Spleen (tissue), 11 donors: ENCODE measurements around the gene ZNF513. TPM values are rescaled to one million over a fixed set of nuclear protein-coding genes. Genes with fewer than 3 reads are reported as not detected.

ENCODE experiments used
- DNase-seq: peaks from one replicate; pipeline ENCODE4 v3.0.0-alpha.2; 2020
- H3K27ac ChIP-seq, 8 donors: fragments of 200-600 bp; sonication (generic) in 7 of 8; 1 replicate in 4 of 8; 2 replicates in 4 of 8; pipeline versions ENCODE4 v1.5.0 to v1.8.0; 2016 to 2021; ENCODE audit warnings: inconsistent platforms in 4 of 8, mild to moderate bottlenecking in 4 of 8, moderate library complexity in 1 of 8
- H3K27me3 ChIP-seq, 7 donors: fragments of 200-600 bp; sonication (generic) in 6 of 7; replicated peaks in 1 of 7; 1 replicate in 4 of 7; 2 replicates in 3 of 7; pipeline versions ENCODE4 v1.5.0 to v1.8.0; 2016 to 2021; ENCODE audit warnings: inconsistent platforms in 3 of 7, mild to moderate bottlenecking in 1 of 7
- H3K36me3 ChIP-seq, 6 donors: fragments of 200-600 bp; sonication (generic) in 5 of 6; 1 replicate in 4 of 6; 2 replicates in 2 of 6; pipeline versions ENCODE4 v1.5.0 to v1.8.0; 2016 to 2021; ENCODE audit warnings: inconsistent platforms in 2 of 6
- H3K4me1 ChIP-seq, 6 donors: fragments of 200-600 bp; sonication (generic) in 5 of 6; 1 replicate in 3 of 6; 2 replicates in 3 of 6; pipeline versions ENCODE4 v1.5.0 to v1.8.0; 2016 to 2021; ENCODE audit warnings: inconsistent platforms in 3 of 6
- H3K4me3 ChIP-seq, 8 donors: fragments of 200-600 bp; sonication (generic) in 7 of 8; 1 replicate in 4 of 8; 2 replicates in 4 of 8; pipeline versions ENCODE4 v1.5.0 to v1.8.0; 2016 to 2021; ENCODE audit warnings: inconsistent platforms in 4 of 8, mild to moderate bottlenecking in 4 of 8, moderate library complexity in 2 of 8
- H3K9me3 ChIP-seq, 8 donors: fragments of 200-600 bp; sonication (generic) in 7 of 8; 1 replicate in 4 of 8; 2 replicates in 4 of 8; pipeline versions ENCODE4 v1.5.0 to v1.8.0; 2016 to 2021; ENCODE audit warnings: inconsistent platforms in 4 of 8
- CTCF ChIP-seq, 11 experiments: fragments of 200-600 bp in 7 of 11; fragments of 450-650 bp in 4 of 11; sonication (generic) in 4 of 11; IDR thresholded peaks in 8 of 11; conservative IDR thresholded peaks in 3 of 11; 1 replicate in 7 of 11; 2 replicates in 4 of 11; pipeline versions ENCODE4 v1.4.0 to v1.8.0; 2016 to 2021; ENCODE audit warnings: antibody characterized with exemption in 11 of 11, inconsistent platforms in 4 of 11, mild to moderate bottlenecking in 1 of 11
- POLR2A ChIP-seq, 3 donors: fragments of 450-650 bp; IDR thresholded peaks; one replicate each; pipeline ENCODE4 v1.5.1; 2017; ENCODE audit warnings: antibody characterized with exemption in 3 of 3, mild to moderate bottlenecking in 1 of 3
- POLR2AphosphoS5 ChIP-seq, 3 donors: sonication (generic); formaldehyde crosslinking; IDR thresholded peaks; one replicate each; pipeline ENCODE4 v1.5.1; 2017; ENCODE audit warnings: antibody characterized with exemption in 3 of 3
- WGBS, 5 donors: extraction: QIAGEN DNeasy Blood & Tissue Kit in 3 of 5; methylation state at CpG; one replicate each; pipeline versions ENCODE4 v1.1.5 to v1.1.7; 2013 to 2018; 5-methylcytosine and 5-hydroxymethylcytosine counted together
- intact Hi-C: fragments of 100-400 bp; cut with DNase I; formaldehyde crosslinking; loops from one replicate; pipeline ENCODE4 v1.15.0; 2023; ENCODE audit warnings: low total_unique reads
- polyA plus RNA-seq, 3 donors: library from polyadenylated mRNA; stranded (reverse); fragments of 200-250 nt; gene quantifications; one replicate each; pipeline ENCODE4 v1.2.1, GENCODE V29; 2013
- total RNA-seq, 7 donors: library from RNA; depleted of rRNA in 3 of 7; stranded (reverse); fragments of >200 nt in 3 of 7; fragmentation: NEBNext Ultra II Directional in 4 of 7; extraction: Animal tissue kit (Norgen Biotek cat#: 25700) in 4 of 7; gene quantifications; one replicate each; pipeline versions ENCODE4 v1.1.0 to v1.2.1, GENCODE V29; 2016 to 2021
- donor health status: healthy with polysubstance abuse.
- donor health status: DM: no; HTN: no; CAD: no; lungs with moderate emphysema.
- donor health status: DM: no; HTN: no; CAD: no.
- donor health status: Bipolar disorder and iron deficiency.
- donor health status: healthy.
- donor health status: DM: no; HTN: no; CAD: no.
- donor health status: DM: yes; HTN: yes; CAD: no.

ZNF513 gene
- total and polyA plus RNA-seq, 10 donors, result 13.6 to 29.0 (median 18.6) TPM

GRCh38 chr2:27350106-27350693, 30.3 kb downstream of the ZNF513 start:
- no peak for TF ChIP-seq CTCF (IDR thresholded peaks at IDR 0.05 in 8 of 11, conservative IDR thresholded peaks at IDR 0.05 in 3 of 11)
- TF ChIP-seq POLR2A (IDR thresholded peaks at IDR 0.05), result no peak
- TF ChIP-seq POLR2AphosphoS5 (IDR thresholded peaks at IDR 0.05), result no peak
- 80 to 94% (median 84%) methylated on average over 7 of the region's 7 CpGs for WGBS, 5 donors
- no peaks in the 10 kb centered on the region for H3K9me3 ChIP-seq
- H3K36me3 ChIP-seq, result peaks cover 0 to 39% (median 4%) of the 10 kb centered on the region in 6 donors
- DNase-seq, result no peak
- no peaks in the 10 kb centered on the region for H3K27me3 ChIP-seq
- peaks cover 13 to 77% (median 34%) of the 10 kb centered on the region in 6 donors for H3K4me1 ChIP-seq
- no peak overlapping the region for H3K4me3 ChIP-seq
- H3K27ac ChIP-seq, result no peak overlapping the region
- intact Hi-C loops, result no loop called here

GRCh38 chr2:27347641-27348040, 32.9 kb downstream of the ZNF513 start:
- no peak overlapping the region for H3K27ac ChIP-seq
- TF ChIP-seq POLR2AphosphoS5 (IDR thresholded peaks at IDR 0.05), result no peak
- TF ChIP-seq CTCF (IDR thresholded peaks at IDR 0.05 in 8 of 11, conservative IDR thresholded peaks at IDR 0.05 in 3 of 11), result no peak
- TF ChIP-seq POLR2A (IDR thresholded peaks at IDR 0.05), result no peak
- intact Hi-C loops, result no loop called here
- peaks cover 0 to 53% (median 13%) of the 10 kb centered on the region in 6 donors for H3K36me3 ChIP-seq
- WGBS, 5 donors, result 94 to 100% (median 96%) methylated on average over 2 of the region's 2 CpGs
- H3K27me3 ChIP-seq, result no peaks in the 10 kb centered on the region
- no peaks in the 10 kb centered on the region for H3K9me3 ChIP-seq
- peaks cover 0 to 51% (median 10%) of the 10 kb centered on the region in 6 donors for H3K4me1 ChIP-seq
- DNase-seq, result no peak
- no peak overlapping the region for H3K4me3 ChIP-seq

GRCh38 chr2:27336173-27336572, 44.4 kb downstream of the ZNF513 start:
- no peaks in the 10 kb centered on the region for H3K4me1 ChIP-seq
- TF ChIP-seq CTCF (IDR thresholded peaks at IDR 0.05 in 8 of 11, conservative IDR thresholded peaks at IDR 0.05 in 3 of 11) (no peak), POLR2A (IDR thresholded peaks at IDR 0.05) (no peak)
- no peaks in the 10 kb centered on the region for H3K27me3 ChIP-seq
- no peak overlapping the region for H3K27ac ChIP-seq
- DNase-seq, result no peak
- H3K36me3 ChIP-seq, result peaks cover 7 to 100% (median 89%) of the 10 kb centered on the region in 6 donors
- no peak overlapping the region for H3K4me3 ChIP-seq
- intact Hi-C loops, result no loop called here
- H3K9me3 ChIP-seq, result no peaks in the 10 kb centered on the region
- 94 to 98% (median 97%) methylated on average over 7 of the region's 7 CpGs for WGBS, 5 donors

- H3K4me1 ChIP-seq, result no peaks in the 10 kb centered on the region
- TF ChIP-seq POLR2AphosphoS5 (IDR thresholded peaks at IDR 0.05) (no peak), POLR2A (IDR thresholded peaks at IDR 0.05) (no peak), CTCF (IDR thresholded peaks at IDR 0.05 in 8 of 11, conservative IDR thresholded peaks at IDR 0.05 in 3 of 11) (no peak)
- peaks cover 7 to 100% (median 88%) of the 10 kb centered on the region in 6 donors for H3K36me3 ChIP-seq
- DNase-seq, result no peak
- no peaks in the 10 kb centered on the region for H3K9me3 ChIP-seq
- H3K27ac ChIP-seq, result no peak overlapping the region
- intact Hi-C loops, result no loop called here
- 93 to 95% (median 94%) methylated on average over 3 of the region's 3 CpGs for WGBS, 5 donors
- no peak overlapping the region for H3K4me3 ChIP-seq
- H3K27me3 ChIP-seq, result no peaks in the 10 kb centered on the region
These were observed 45.2 kb downstream of the ZNF513 start for GRCh38 chr2:27335311-27335710.

Other genes with a start within 250 kb of the ZNF513 start
- 10 to 100 TPM; 43.9 to 75.0 (median 50.2) TPM for gene PREB, start 246.1 kb downstream of the ZNF513 start, total RNA-seq
- 10 to 100 TPM; 42.8 to 56.0 (median 44.3) TPM for gene PREB, start 246.1 kb downstream of the ZNF513 start, polyA plus RNA-seq
- not detected for gene PRR30, start 241.3 kb downstream of the ZNF513 start, total RNA-seq
- gene PRR30, start 241.3 kb downstream of the ZNF513 start, polyA plus RNA-seq, result not detected
- gene TCF23, start 231.7 kb downstream of the ZNF513 start, total RNA-seq, result 10 to 100 TPM in 1 of 7 donors, 1 to 10 TPM in 6; 1.8 to 14.8 (median 3.2) TPM
- gene TCF23, start 231.7 kb downstream of the ZNF513 start, polyA plus RNA-seq, result under 1 TPM; 0.27 to 0.93 (median 0.30) TPM
- gene ATRAID, start 168.7 kb downstream of the ZNF513 start, total RNA-seq, result 100 to 1,000 TPM in 3 of 7 donors, 10 to 100 TPM in 4; 59.2 to 300 (median 92.8) TPM
- 100 to 1,000 TPM in 2 of 3 donors, 10 to 100 TPM in 1; 85.1 to 131 (median 116) TPM for gene ATRAID, start 168.7 kb downstream of the ZNF513 start, polyA plus RNA-seq
- gene SLC5A6, start 168.5 kb downstream of the ZNF513 start, total RNA-seq, result 10 to 100 TPM; 19.4 to 33.3 (median 23.2) TPM
- gene SLC5A6, start 168.5 kb downstream of the ZNF513 start, polyA plus RNA-seq, result 10 to 100 TPM; 11.9 to 15.4 (median 15.3) TPM
- 10 to 100 TPM; 20.9 to 38.8 (median 30.3) TPM for gene CAD, start 163.4 kb downstream of the ZNF513 start, total RNA-seq
- 10 to 100 TPM; 10.9 to 18.3 (median 14.2) TPM for gene CAD, start 163.4 kb downstream of the ZNF513 start, polyA plus RNA-seq
- under 1 TPM in 2 of 7 donors, not detected in 5; 0.32 to 0.34 TPM for gene SLC30A3, start 117.7 kb downstream of the ZNF513 start, total RNA-seq
- gene SLC30A3, start 117.7 kb downstream of the ZNF513 start, polyA plus RNA-seq, result under 1 TPM; 0.05 to 0.16 (median 0.07) TPM
- gene DNAJC5G, start 105.3 kb downstream of the ZNF513 start, total RNA-seq, result not detected
- not detected for gene DNAJC5G, start 105.3 kb downstream of the ZNF513 start, polyA plus RNA-seq
- 1 to 10 TPM in 1 of 7 donors, under 1 TPM in 5, not detected in 1; 0.23 to 3.1 (median 0.48) TPM for gene TRIM54, start 98.3 kb downstream of the ZNF513 start, total RNA-seq
- gene TRIM54, start 98.3 kb downstream of the ZNF513 start, polyA plus RNA-seq, result under 1 TPM; 0.22 to 0.77 (median 0.49) TPM
- 1 to 10 TPM; 1.9 to 3.9 (median 2.4) TPM for gene UCN, start 72.3 kb downstream of the ZNF513 start, total RNA-seq
- 1 to 10 TPM; 2.5 to 4.4 (median 3.4) TPM for gene UCN, start 72.3 kb downstream of the ZNF513 start, polyA plus RNA-seq
- 100 to 1,000 TPM in 1 of 7 donors, 10 to 100 TPM in 6; 58.0 to 101 (median 73.9) TPM for gene MPV17, start 57.6 kb downstream of the ZNF513 start, total RNA-seq
- 10 to 100 TPM; 78.8 to 83.1 (median 81.7) TPM for gene MPV17, start 57.6 kb downstream of the ZNF513 start, polyA plus RNA-seq
- 10 to 100 TPM; 56.8 to 73.8 (median 61.9) TPM for gene GTF3C2, start 24.0 kb downstream of the ZNF513 start, total RNA-seq
- gene GTF3C2, start 24.0 kb downstream of the ZNF513 start, polyA plus RNA-seq, result 10 to 100 TPM; 27.5 to 39.1 (median 37.1) TPM
- 10 to 100 TPM; 26.5 to 33.9 (median 30.3) TPM for gene EIF2B4, start 10.4 kb downstream of the ZNF513 start, total RNA-seq
- gene EIF2B4, start 10.4 kb downstream of the ZNF513 start, polyA plus RNA-seq, result 10 to 100 TPM; 33.4 to 58.1 (median 48.5) TPM
- gene SNX17, start 10.1 kb downstream of the ZNF513 start, total RNA-seq, result 100 to 1,000 TPM; 102 to 140 (median 118) TPM
- 100 to 1,000 TPM in 1 of 3 donors, 10 to 100 TPM in 2; 84.9 to 128 (median 86.5) TPM for gene SNX17, start 10.1 kb downstream of the ZNF513 start, polyA plus RNA-seq
- gene PPM1G, start 28.9 kb upstream of the ZNF513 start, total RNA-seq, result 10 to 100 TPM; 44.9 to 59.3 (median 49.9) TPM
- 10 to 100 TPM; 36.0 to 51.2 (median 45.0) TPM for gene PPM1G, start 28.9 kb upstream of the ZNF513 start, polyA plus RNA-seq
- 10 to 100 TPM; 57.8 to 82.0 (median 68.2) TPM for gene NRBP1, start 47.9 kb upstream of the ZNF513 start, total RNA-seq
- gene NRBP1, start 47.9 kb upstream of the ZNF513 start, polyA plus RNA-seq, result 10 to 100 TPM; 41.8 to 52.9 (median 42.5) TPM
- 1 to 10 TPM in 6 of 7 donors, not detected in 1; 2.2 to 5.4 (median 3.3) TPM for gene KRTCAP3, start 61.6 kb upstream of the ZNF513 start, total RNA-seq
- gene KRTCAP3, start 61.6 kb upstream of the ZNF513 start, polyA plus RNA-seq, result 1 to 10 TPM; 2.5 to 5.7 (median 4.5) TPM
- gene IFT172, start 109.0 kb upstream of the ZNF513 start, total RNA-seq, result 10 to 100 TPM; 25.1 to 44.3 (median 34.5) TPM
- 10 to 100 TPM; 14.4 to 48.4 (median 36.1) TPM for gene IFT172, start 109.0 kb upstream of the ZNF513 start, polyA plus RNA-seq
- 10 to 100 TPM in 2 of 7 donors, 1 to 10 TPM in 5; 2.6 to 10.9 (median 8.1) TPM for gene FNDC4, start 114.5 kb upstream of the ZNF513 start, total RNA-seq
- 1 to 10 TPM; 3.3 to 7.9 (median 4.2) TPM for gene FNDC4, start 114.5 kb upstream of the ZNF513 start, polyA plus RNA-seq
- 1 to 10 TPM in 6 of 7 donors, under 1 TPM in 1; 0.33 to 6.7 (median 3.3) TPM for gene GCKR, start 116.1 kb upstream of the ZNF513 start, total RNA-seq
- 1 to 10 TPM in 2 of 3 donors, under 1 TPM in 1; 0.59 to 3.4 (median 3.3) TPM for gene GCKR, start 116.1 kb upstream of the ZNF513 start, polyA plus RNA-seq
- gene ZNF512, start 202.3 kb upstream of the ZNF513 start, total RNA-seq, result 10 to 100 TPM; 31.6 to 61.8 (median 38.4) TPM
- 10 to 100 TPM; 16.7 to 17.5 (median 17.2) TPM for gene ZNF512, start 202.3 kb upstream of the ZNF513 start, polyA plus RNA-seq
- gene CCDC121, start 248.3 kb upstream of the ZNF513 start, total RNA-seq, result 1 to 10 TPM; 2.1 to 7.8 (median 4.0) TPM
- 1 to 10 TPM; 1.5 to 3.5 (median 1.7) TPM for gene CCDC121, start 248.3 kb upstream of the ZNF513 start, polyA plus RNA-seq
- 10 to 100 TPM; 18.0 to 29.4 (median 23.5) TPM for gene GPN1, start 248.3 kb upstream of the ZNF513 start, total RNA-seq
- gene GPN1, start 248.3 kb upstream of the ZNF513 start, polyA plus RNA-seq, result 10 to 100 TPM; 20.7 to 27.8 (median 24.8) TPM